ENCODE measurements around the gene KIF14. TPM values are rescaled to one million over a fixed set of nuclear protein-coding genes. Genes with fewer than 3 reads are reported as not detected.

The KIF14 gene
- total and polyA plus RNA-seq, 2 donors (not counting 3 experiments of a cell fraction or from before 2014, with no cell fraction given): 1.5 to 13.8 TPM

GRCh38 chr1:200626853-200627534, 6.4 kb upstream of the KIF14 start:
- BruUV-seq (replicated peaks): no TSS peak
- Histone ChIP-seq H2AFZ (ENCODE audit: low read depth, low read length) (no peak overlapping the region), H3K9me1 (replicated peaks; ENCODE audit: control insufficient read depth, extremely low read depth, insufficient read depth, low read length) (no peaks in the 10 kb centered on the region), H4K20me1 (replicated peaks; ENCODE audit: control insufficient read depth, extremely low read depth, insufficient read depth, low read length) (no peaks in the 10 kb centered on the region), H3K27me3 (ENCODE audit: control insufficient read depth in 2 of 2, insufficient read depth in 2 of 2, low read length in 2 of 2) (no peaks in the 10 kb centered on the region), H3K36me3 (ENCODE audit: control insufficient read depth in 2 of 2, extremely low read depth in 1 of 2, insufficient read depth in 2 of 2, low read length in 2 of 2) (no peaks in the 10 kb centered on the region), H3K27ac (ENCODE audit: insufficient read depth, low read depth, low read length) (no peak overlapping the region), H3K4me2 (ENCODE audit: insufficient read depth, low read length) (no peak overlapping the region), H3K9ac (replicated peaks; ENCODE audit: extremely low read depth, insufficient read depth, low read length) (no peak overlapping the region), H3K4me3 (replicated peaks in 1 of 3; ENCODE audit: insufficient read depth in 1 of 3, low read depth in 1 of 3, low read length in 3 of 3) (no peak overlapping the region), H3K9me3 (replicated peaks; ENCODE audit: control insufficient read depth, insufficient read depth, low read length) (no peaks in the 10 kb centered on the region), H3K79me2 (ENCODE audit: control insufficient read depth, insufficient read depth, low read length) (no peaks in the 10 kb centered on the region), H3K4me1 (ENCODE audit: control insufficient read depth, extremely low read depth, insufficient read depth, low read length) (peaks cover 3% of the 10 kb centered on the region)
- POLR2A ChIA-PET: no interaction called here
- dilution Hi-C loops (cut with MboI; ENCODE audit: extremely low pct_ligation_motif_present, low sequenced_read_pairs) (no loop called here), intact Hi-C loops (cut with micrococcal nuclease) (no loop called here)
- CTCF ChIA-PET: interaction anchor here (0.6 to 1.2 kb wide), 3 partner anchors 13 to 176 kb away, joined by 3 to 4 read pairs (median 3); no protein-coding TSS in a partner anchor
- DNase-seq (ENCODE audit: low read depth, low spot score) (no peak), FAIRE-seq (no peak)
- no peak for TF ChIP-seq MAX (IDR thresholded peaks at IDR 0.05; ENCODE audit: insufficient read depth, insufficient read length)
- no peak for TF ChIP-seq EZH2 (IDR thresholded peaks at IDR 0.05; ENCODE audit: borderline replicate concordance, low read depth, low read length, severe bottlenecking)
- no peak for TF ChIP-seq POLR2AphosphoS5 (IDR thresholded peaks at IDR 0.05; ENCODE audit: insufficient read depth, low read depth, low read length)
- no peak for TF ChIP-seq MYC (IDR thresholded peaks at IDR 0.05; ENCODE audit: low read depth, low read length)
- TF ChIP-seq JUN (IDR thresholded peaks at IDR 0.05; ENCODE audit: borderline replicate concordance, insufficient read depth, insufficient read length, low read depth): no peak
- no peak for TF ChIP-seq POLR2A (IDR thresholded peaks at IDR 0.05; ENCODE audit: low read depth, low read length)
- TF ChIP-seq GATA2 (IDR thresholded peaks at IDR 0.05; ENCODE audit: insufficient read depth, insufficient read length, low read depth, low read length): no peak
- TF ChIP-seq CTCF (IDR thresholded peaks at IDR 0.05; ENCODE audit: extremely low read depth in 1 of 2, insufficient read depth in 1 of 2, low read depth in 1 of 2, low read length in 2 of 2): no peak

Measured in endothelial cell of umbilical vein (primary cell).